HCT116 (cell line): ENCODE data around the gene MYO3B. TPM values are rescaled to one million over a fixed set of nuclear protein-coding genes. Genes with fewer than 3 reads are reported as not detected.

Experiments
- ATAC-seq: fragments of 200-7000 bp; cut with Tn5 transposase; 2 replicates; pipeline ENCODE4 v1.9.1; 2020; ENCODE audit warnings: mild to moderate bottlenecking, moderate library complexity
- BruUV-seq: library from RNA; stranded (reverse); fragments of 400-500 nt; replicated peaks from 2 replicates; lab custom pipeline; 2021; lab: Mats Ljungman, UMichigan
- CTCF ChIA-PET: fragments of 300-600 bp; sonication (Branson Sonifier 250); formaldehyde crosslinking; loops from one replicate; lab custom pipeline; 2021; ENCODE audit warnings: antibody characterized with exemption; lab: Charles Lee
- POLR2A ChIA-PET: fragments of 300-600, 350-600 bp; sonication (Branson Sonifier 250); formaldehyde crosslinking; loops from one replicate; lab custom pipeline; 2021; ENCODE audit warnings: antibody characterized with exemption; lab: Charles Lee
- RAD21 ChIA-PET, 2 experiments: fragments of 300-600 bp; sonication (Branson Sonifier 250); formaldehyde crosslinking; loops; one replicate each; lab custom pipeline; 2023; ENCODE audit warnings: low total read pairs in 2 of 2; ENCODE audit not compliant: uncharacterized antibody in 2 of 2, unreplicated experiment in 2 of 2, low non-redundant PET in 1 of 2; lab: Charles Lee
- DNase-seq: peaks from one replicate; pipeline ENCODE4 v3.0.0-alpha.2; 2010; ENCODE audit warnings: low read depth, low spot score
- H2AFZ ChIP-seq: fragments of 200-600 bp; shearing (Covaris generic), sonication (generic); 2 replicates; pipeline ENCODE4 v1.6.1; 2017; ENCODE audit warnings: low read depth, mixed run types, mixed read lengths, antibody characterized with exemption, low read length; ENCODE audit not compliant: poor library complexity, severe bottlenecking
- H3K27ac ChIP-seq: 2 replicates; pipeline ENCODE4 v1.5.1; 2012; ENCODE audit warnings: low read depth, low read length
- H3K27me3 ChIP-seq: fragments of 200-600 bp; sonication (generic); 2 replicates; pipeline ENCODE4 v1.6.1; 2016; ENCODE audit warnings: mixed run types, low read length, mixed read lengths; ENCODE audit not compliant: insufficient read depth
- H3K36me3 ChIP-seq, 2 experiments: fragments of 200-500 bp in 1 of 2; fragments of 200-600 bp in 1 of 2; sonication (Bioruptor generic) in 1 of 2; sonication (generic) in 1 of 2; 2 replicates each; pipeline versions ENCODE4 v1.5.1 to v1.6.1; 2014 to 2016; ENCODE audit warnings: low read length in 2 of 2, inconsistent platforms in 1 of 2, mixed read lengths in 1 of 2, mixed run types in 1 of 2; ENCODE audit not compliant: insufficient read depth in 2 of 2, control insufficient read depth in 1 of 2
- H3K4me1 ChIP-seq, 2 experiments: fragments of 200-600 bp in 1 of 2; sonication (generic) in 1 of 2; 2 replicates each; pipeline versions ENCODE4 v1.5.1 to v1.6.1; 2012 to 2017; ENCODE audit warnings: low read length in 2 of 2, inconsistent platforms in 1 of 2, mild to moderate bottlenecking in 1 of 2, mixed read lengths in 1 of 2, mixed run types in 1 of 2, moderate library complexity in 1 of 2; ENCODE audit not compliant: insufficient read depth in 2 of 2, control insufficient read depth in 1 of 2
- H3K4me2 ChIP-seq: fragments of 200-600 bp; sonication (generic); 2 replicates; pipeline ENCODE4 v1.6.1; 2017; ENCODE audit warnings: mixed run types, low read length, mixed read lengths
- H3K4me3 ChIP-seq, 2 experiments: fragments of 200-600 bp in 1 of 2; sonication (generic) in 1 of 2; replicated peaks in 1 of 2; 2 replicates each; pipeline ENCODE4 v1.5.1; 2011 to 2016; ENCODE audit warnings: low read length in 2 of 2, control low read depth in 1 of 2, low read depth in 1 of 2, mild to moderate bottlenecking in 1 of 2, mixed read lengths in 1 of 2, mixed run types in 1 of 2
- H3K79me2 ChIP-seq: fragments of 200-600 bp; sonication (generic); 2 replicates; pipeline ENCODE4 v1.6.1; 2017; ENCODE audit warnings: mild to moderate bottlenecking, mixed run types, low read length, moderate library complexity, mixed read lengths; ENCODE audit not compliant: insufficient read depth
- H3K9ac ChIP-seq: fragments of 200-600 bp; sonication (generic); 2 replicates; pipeline ENCODE4 v1.6.1; 2016; ENCODE audit warnings: low read length, mixed read lengths
- H3K9me2 ChIP-seq: fragments of 200-600 bp; sonication (generic), shearing (Covaris generic); 2 replicates; pipeline ENCODE4 v1.6.1; 2017; ENCODE audit warnings: mixed run types, mild to moderate bottlenecking, moderate library complexity; ENCODE audit not compliant: insufficient read depth
- H3K9me3 ChIP-seq, 2 experiments: fragments of 200-500 bp in 1 of 2; fragments of 200-600 bp in 1 of 2; sonication (Bioruptor generic) in 1 of 2; sonication (generic) in 1 of 2; 2 replicates each; pipeline ENCODE4 v1.6.1; 2014 to 2017; ENCODE audit warnings: low read length in 2 of 2, mixed read lengths in 2 of 2, inconsistent platforms in 1 of 2, low read depth in 1 of 2, mild to moderate bottlenecking in 1 of 2, mixed run types in 1 of 2, moderate library complexity in 1 of 2; ENCODE audit not compliant: control insufficient read depth in 1 of 2, insufficient read depth in 1 of 2
- H4K20me1 ChIP-seq: fragments of 200-600 bp; sonication (generic), shearing (Covaris generic); 2 replicates; pipeline ENCODE4 v1.6.1; 2017; ENCODE audit warnings: mixed run types, mild to moderate bottlenecking, moderate library complexity; ENCODE audit not compliant: insufficient read depth
- CEBPB ChIP-seq: IDR thresholded peaks from 2 replicates; pipeline ENCODE4 v1.6.1; 2012; ENCODE audit warnings: low read depth
- EZH2phosphoT487 ChIP-seq: fragments of 200-600 bp; IDR thresholded peaks from 2 replicates; pipeline ENCODE4 v1.6.1; 2018; ENCODE audit warnings: antibody characterized with exemption, borderline replicate concordance
- RAD21 ChIP-seq: IDR thresholded peaks from 2 replicates; pipeline ENCODE4 v1.6.1; 2012; ENCODE audit warnings: low read depth, mild to moderate bottlenecking
- SRF ChIP-seq: IDR thresholded peaks from 2 replicates; pipeline ENCODE4 v1.6.1; 2012; ENCODE audit warnings: low read depth
- TCF7L2 ChIP-seq: IDR thresholded peaks from 2 replicates; pipeline ENCODE4 v1.7.0; 2011; ENCODE audit warnings: borderline replicate concordance, inconsistent platforms; ENCODE audit not compliant: insufficient read depth, insufficient read length; ENCODE audit errors: extremely low read depth
- ZBTB33 ChIP-seq: IDR thresholded peaks from 2 replicates; pipeline ENCODE4 v1.6.1; 2011; ENCODE audit warnings: mild to moderate bottlenecking, low read length, moderate library complexity; ENCODE audit not compliant: insufficient replicate concordance; ENCODE audit errors: extremely low read depth
- intact Hi-C: fragments of 100-400 bp; cut with micrococcal nuclease; formaldehyde crosslinking; loops from 2 replicates; pipeline ENCODE4 v1.10.0; 2022
- total RNA-seq: library from RNA; stranded (reverse); gene quantifications from one replicate; pipeline ENCODE4 v1.2.1, GENCODE V29; 2021; ENCODE audit not compliant: unreplicated experiment
- TF ChIP-seq, protein P1 (sequence below): IDR thresholded peaks from 2 replicates; pipeline ENCODE4 v1.6.1; 2012

The MYO3B gene
- total RNA-seq, 1 experiment from 2014 or later, result not detected

- Histone ChIP-seq H3K4me1 (no peaks in the 10 kb centered on the region), H3K36me3 (no peaks in the 10 kb centered on the region), H3K27ac (no peak overlapping the region), H3K4me2 (no peak overlapping the region), H3K27me3 (no peaks in the 10 kb centered on the region), H3K9me2 (no peaks in the 10 kb centered on the region), H4K20me1 (no peaks in the 10 kb centered on the region), H3K9ac (no peak overlapping the region), H3K4me3 (no peak overlapping the region), H3K9me3 (no peaks in the 10 kb centered on the region), H2AFZ (no peak overlapping the region), H3K79me2 (no peaks in the 10 kb centered on the region)
- BruUV-seq, result no TSS peak
- RAD21 ChIA-PET, result no interaction called here
- intact Hi-C loops, result no loop called here
- no peak for DNase-seq
- POLR2A ChIA-PET, result no interaction called here
- ATAC-seq, result no peak
- no peak for TF ChIP-seq EZH2phosphoT487
- no peak for TF ChIP-seq ZBTB33
- TF ChIP-seq TCF7L2, result no peak
- TF ChIP-seq CEBPB, result no peak
- no peak for TF ChIP-seq RAD21
- TF ChIP-seq, protein P1, sequence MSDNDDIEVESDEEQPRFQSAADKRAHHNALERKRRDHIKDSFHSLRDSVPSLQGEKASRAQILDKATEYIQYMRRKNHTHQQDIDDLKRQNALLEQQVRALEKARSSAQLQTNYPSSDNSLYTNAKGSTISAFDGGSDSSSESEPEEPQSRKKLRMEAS, result no peak
- TF ChIP-seq SRF, result no peak
- CTCF ChIA-PET, result no interaction called here
Measured at GRCh38 chr2:170466632-170467031, 288.7 kb downstream of the MYO3B start.
